Measurements from ENCODE around the gene B3GALT2.
"Not testable (repeated sequence)": the region's sequence is repeated elsewhere in the genome, so short reads cannot be mapped to it uniquely, and the experiment has no call there.

DNA sequence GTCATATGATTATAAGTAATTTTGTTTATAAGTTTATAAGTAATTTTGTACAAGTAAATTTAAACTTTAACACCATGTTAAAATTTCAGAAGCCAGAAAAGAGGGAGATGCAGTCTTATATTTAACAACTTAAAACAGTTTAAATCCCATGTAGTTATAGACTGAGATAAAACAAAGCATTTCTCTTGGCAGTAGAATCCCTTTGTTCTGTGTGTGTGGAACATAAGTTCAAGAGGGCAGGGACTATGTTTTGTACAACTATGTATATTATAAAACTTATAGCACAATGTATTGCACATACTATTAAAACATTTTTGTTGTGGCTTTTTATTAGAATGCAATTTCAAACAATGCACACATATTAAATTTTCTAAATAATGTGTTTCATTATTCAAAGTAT is 44.7 kb upstream of the B3GALT2 start:
- not testable (repeated sequence) for TF ChIP-seq EZH2 (IDR thresholded peaks at IDR 0.05; ENCODE audit: insufficient read depth, poor library complexity, severe bottlenecking); EZH2phosphoT487 (IDR thresholded peaks at IDR 0.05; ENCODE audit: insufficient read depth, low read depth)

Data from GM23248 (cell line).